ENCODE measurements around the gene NUDCD2. TPM values are rescaled to one million over a fixed set of nuclear protein-coding genes. Genes with fewer than 3 reads are reported as not detected.

The NUDCD2 gene
- total and polyA plus RNA-seq, 2 donors from 2014 or later = 23.1 to 24.3 TPM

GRCh38 chr5:163475411-163475810 lies 15.5 kb upstream of the NUDCD2 start:
- DNase-seq (no peak), FAIRE-seq (no peak)
- Histone ChIP-seq H3K27me3 (ENCODE audit: control insufficient read depth, insufficient read depth, low read length) (no peaks in the 10 kb centered on the region), H3K4me1 (ENCODE audit: control insufficient read depth in 2 of 3, insufficient read depth in 2 of 3, low read depth in 1 of 3, low read length in 3 of 3) (no peaks in the 10 kb centered on the region), H3K9me3 (ENCODE audit: control insufficient read depth in 2 of 3, insufficient read depth in 1 of 3, low read length in 3 of 3) (no peaks in the 10 kb centered on the region), H3K4me3 (ENCODE audit: low read length in 3 of 3) (no peak overlapping the region), H3K36me3 (ENCODE audit: control insufficient read depth in 2 of 3, insufficient read depth in 3 of 3, low read length in 3 of 3) (no peaks in the 10 kb centered on the region), H3K9ac (ENCODE audit: low read length in 3 of 3) (no peak overlapping the region), H3K27ac (ENCODE audit: low read depth in 2 of 2, low read length in 2 of 2) (no peak overlapping the region)
- TF ChIP-seq, protein P1, sequence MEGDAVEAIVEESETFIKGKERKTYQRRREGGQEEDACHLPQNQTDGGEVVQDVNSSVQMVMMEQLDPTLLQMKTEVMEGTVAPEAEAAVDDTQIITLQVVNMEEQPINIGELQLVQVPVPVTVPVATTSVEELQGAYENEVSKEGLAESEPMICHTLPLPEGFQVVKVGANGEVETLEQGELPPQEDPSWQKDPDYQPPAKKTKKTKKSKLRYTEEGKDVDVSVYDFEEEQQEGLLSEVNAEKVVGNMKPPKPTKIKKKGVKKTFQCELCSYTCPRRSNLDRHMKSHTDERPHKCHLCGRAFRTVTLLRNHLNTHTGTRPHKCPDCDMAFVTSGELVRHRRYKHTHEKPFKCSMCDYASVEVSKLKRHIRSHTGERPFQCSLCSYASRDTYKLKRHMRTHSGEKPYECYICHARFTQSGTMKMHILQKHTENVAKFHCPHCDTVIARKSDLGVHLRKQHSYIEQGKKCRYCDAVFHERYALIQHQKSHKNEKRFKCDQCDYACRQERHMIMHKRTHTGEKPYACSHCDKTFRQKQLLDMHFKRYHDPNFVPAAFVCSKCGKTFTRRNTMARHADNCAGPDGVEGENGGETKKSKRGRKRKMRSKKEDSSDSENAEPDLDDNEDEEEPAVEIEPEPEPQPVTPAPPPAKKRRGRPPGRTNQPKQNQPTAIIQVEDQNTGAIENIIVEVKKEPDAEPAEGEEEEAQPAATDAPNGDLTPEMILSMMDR (IDR thresholded peaks at IDR 0.05; ENCODE audit: borderline replicate concordance, extremely low read depth, insufficient read depth) = no peak
- intact Hi-C loops (cut with DNase I) = no loop called here

DNA sequence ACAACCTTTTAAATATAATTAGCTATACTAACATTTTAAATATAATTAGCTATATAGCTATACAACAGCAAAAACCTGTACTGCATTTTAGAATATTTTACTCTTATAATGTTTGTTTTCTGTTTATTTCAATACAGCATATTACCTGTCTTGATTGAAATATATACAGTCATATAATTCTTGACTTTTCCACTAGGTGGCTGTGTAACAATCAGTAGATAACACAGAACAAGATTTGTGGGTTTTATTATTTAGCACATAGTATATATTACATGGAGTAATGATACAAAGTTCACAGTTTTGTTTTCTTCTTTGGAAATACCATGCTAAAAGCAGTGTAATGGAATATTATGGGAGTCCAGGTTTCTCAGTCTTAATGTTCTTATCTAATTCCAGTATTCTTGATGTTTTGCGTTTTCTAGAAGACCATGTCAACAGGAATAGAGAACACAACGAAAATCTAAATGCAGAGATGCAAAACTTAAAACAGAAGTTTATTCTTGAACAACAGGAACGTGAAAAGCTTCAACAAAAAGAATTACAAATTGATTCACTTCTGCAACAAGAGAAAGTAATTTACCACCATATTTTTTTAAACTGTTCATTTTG lies 13.8 kb upstream of the NUDCD2 start:
- no peaks in the 10 kb centered on the region for H3K9me3 ChIP-seq (ENCODE audit: control insufficient read depth in 2 of 3, insufficient read depth in 1 of 3, low read length in 3 of 3)
- H3K4me3 ChIP-seq (ENCODE audit: low read length in 3 of 3) = no peak overlapping the region
- H3K27me3 ChIP-seq (ENCODE audit: control insufficient read depth, insufficient read depth, low read length) = no peaks in the 10 kb centered on the region
- TF ChIP-seq, protein P1 (IDR thresholded peaks at IDR 0.05; ENCODE audit: borderline replicate concordance, extremely low read depth, insufficient read depth) = peak; percentile 19
- intact Hi-C loops (cut with DNase I) = no loop called here
- no peaks in the 10 kb centered on the region for H3K36me3 ChIP-seq (ENCODE audit: control insufficient read depth in 2 of 3, insufficient read depth in 3 of 3, low read length in 3 of 3)
- no peak overlapping the region for H3K27ac ChIP-seq (ENCODE audit: low read depth in 2 of 2, low read length in 2 of 2)
- no peaks in the 10 kb centered on the region for H3K4me1 ChIP-seq (ENCODE audit: control insufficient read depth in 2 of 3, insufficient read depth in 2 of 3, low read depth in 1 of 3, low read length in 3 of 3)
- no peak for DNase-seq
- FAIRE-seq = peak; percentile 66
- H3K9ac ChIP-seq (ENCODE audit: low read length in 3 of 3) = no peak overlapping the region

- H3K36me3 ChIP-seq (ENCODE audit: control insufficient read depth in 2 of 3, insufficient read depth in 3 of 3, low read length in 3 of 3) = no peaks in the 10 kb centered on the region
- no peak overlapping the region for H3K9ac ChIP-seq (ENCODE audit: low read length in 3 of 3)
- H3K4me1 ChIP-seq (ENCODE audit: control insufficient read depth in 2 of 3, insufficient read depth in 2 of 3, low read depth in 1 of 3, low read length in 3 of 3) = no peaks in the 10 kb centered on the region
- no peak overlapping the region for H3K27ac ChIP-seq (ENCODE audit: low read depth in 2 of 2, low read length in 2 of 2)
- TF ChIP-seq, protein P1 (IDR thresholded peaks at IDR 0.05; ENCODE audit: borderline replicate concordance, extremely low read depth, insufficient read depth) = no peak
- no peak for DNase-seq
- H3K9me3 ChIP-seq (ENCODE audit: control insufficient read depth in 2 of 3, insufficient read depth in 1 of 3, low read length in 3 of 3) = no peaks in the 10 kb centered on the region
- no peaks in the 10 kb centered on the region for H3K27me3 ChIP-seq (ENCODE audit: control insufficient read depth, insufficient read depth, low read length)
- no peak overlapping the region for H3K4me3 ChIP-seq (ENCODE audit: low read length in 3 of 3)
- intact Hi-C loops (cut with DNase I) = no loop called here
- FAIRE-seq = no peak
Observed at GRCh38 chr5:163467682-163468081, 7.8 kb upstream of the NUDCD2 start.

DNA sequence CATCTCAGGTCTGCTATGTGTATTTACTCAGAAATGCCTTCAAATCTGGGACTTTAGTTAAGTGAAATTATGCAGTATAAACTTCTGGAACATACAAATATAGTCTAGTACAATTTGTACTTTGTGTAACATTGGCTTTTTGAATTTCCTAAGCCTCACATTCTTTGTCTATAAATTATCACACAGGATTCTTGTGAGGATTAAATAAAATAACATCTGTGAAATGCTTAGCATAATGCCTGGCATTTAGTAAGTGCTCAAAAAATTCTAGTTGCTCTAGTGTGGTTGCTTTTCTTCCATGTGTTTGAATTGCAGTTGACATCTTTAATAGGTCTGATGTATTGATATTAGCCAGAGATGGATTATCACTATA lies 3.1 kb upstream of the NUDCD2 start:
- intact Hi-C loops (cut with DNase I) = no loop called here
- H3K4me1 ChIP-seq (ENCODE audit: control insufficient read depth in 2 of 3, insufficient read depth in 2 of 3, low read depth in 1 of 3, low read length in 3 of 3) = peaks cover 0 to 5% (median 4%) of the 10 kb centered on the region in 3 donors
- DNase-seq (no peak), FAIRE-seq (no peak)
- TF ChIP-seq, protein P1 (IDR thresholded peaks at IDR 0.05; ENCODE audit: borderline replicate concordance, extremely low read depth, insufficient read depth) = no peak
- H3K36me3 ChIP-seq (ENCODE audit: control insufficient read depth in 2 of 3, insufficient read depth in 3 of 3, low read length in 3 of 3) = no peaks in the 10 kb centered on the region
- no peak overlapping the region for H3K9ac ChIP-seq (ENCODE audit: low read length in 3 of 3)
- H3K4me3 ChIP-seq (ENCODE audit: low read length in 3 of 3) = no peak overlapping the region
- no peaks in the 10 kb centered on the region for H3K27me3 ChIP-seq (ENCODE audit: control insufficient read depth, insufficient read depth, low read length)
- no peak overlapping the region for H3K27ac ChIP-seq (ENCODE audit: low read depth in 2 of 2, low read length in 2 of 2)
- no peaks in the 10 kb centered on the region for H3K9me3 ChIP-seq (ENCODE audit: control insufficient read depth in 2 of 3, insufficient read depth in 1 of 3, low read length in 3 of 3)
